H54 (cell line): ENCODE measurements around the gene TSC2.
"Not testable (repeated sequence)": the region's sequence is repeated elsewhere in the genome, so short reads cannot be mapped to it uniquely, and the experiment has no call there.

Experiments
- DNase-seq: peaks from one replicate; pipeline ENCODE4 v3.0.0; 2011; ENCODE audit warnings: low spot score, mixed read lengths; ENCODE audit not compliant: insufficient read length
- FAIRE-seq: peaks from 3 replicates; lab custom pipeline; 2011; peaks lifted over from hg19 to GRCh38; lab: Jason Lieb, UNC
- POLR2A ChIP-seq: IDR thresholded peaks from 2 replicates; pipeline ENCODE4 v1.6.1; 2011; ENCODE audit warnings: low read depth, mild to moderate bottlenecking, low read length

The TSC2 gene

DNA sequence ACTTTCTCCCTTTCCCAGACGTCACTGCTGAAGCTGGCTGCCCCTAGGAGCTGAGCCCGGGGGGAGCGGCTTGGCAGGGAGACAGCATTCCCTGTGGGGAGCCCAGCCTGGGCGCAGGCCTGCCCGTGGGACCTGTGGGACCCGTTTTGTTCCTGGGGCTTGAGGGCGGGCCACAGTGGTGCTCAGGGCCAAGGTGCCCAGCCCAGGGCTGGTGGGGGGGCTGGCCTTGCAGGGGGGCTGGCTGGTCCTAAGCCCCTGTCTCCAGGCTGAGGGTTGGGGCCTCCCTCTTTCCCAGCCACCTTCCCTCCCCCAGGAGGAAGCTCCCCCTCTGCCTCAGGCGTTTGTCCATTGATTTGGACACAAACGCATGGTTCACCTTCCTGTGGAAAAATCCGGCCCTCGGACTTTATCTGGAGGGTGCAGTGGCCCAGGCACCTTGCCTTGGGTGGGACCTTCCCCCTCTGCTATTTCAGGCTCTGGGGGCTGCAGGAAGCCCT lies 16.7 kb upstream of the TSC2 start:
- DNase-seq: no peak
- no peak for TF ChIP-seq POLR2A
- FAIRE-seq: no peak

DNA sequence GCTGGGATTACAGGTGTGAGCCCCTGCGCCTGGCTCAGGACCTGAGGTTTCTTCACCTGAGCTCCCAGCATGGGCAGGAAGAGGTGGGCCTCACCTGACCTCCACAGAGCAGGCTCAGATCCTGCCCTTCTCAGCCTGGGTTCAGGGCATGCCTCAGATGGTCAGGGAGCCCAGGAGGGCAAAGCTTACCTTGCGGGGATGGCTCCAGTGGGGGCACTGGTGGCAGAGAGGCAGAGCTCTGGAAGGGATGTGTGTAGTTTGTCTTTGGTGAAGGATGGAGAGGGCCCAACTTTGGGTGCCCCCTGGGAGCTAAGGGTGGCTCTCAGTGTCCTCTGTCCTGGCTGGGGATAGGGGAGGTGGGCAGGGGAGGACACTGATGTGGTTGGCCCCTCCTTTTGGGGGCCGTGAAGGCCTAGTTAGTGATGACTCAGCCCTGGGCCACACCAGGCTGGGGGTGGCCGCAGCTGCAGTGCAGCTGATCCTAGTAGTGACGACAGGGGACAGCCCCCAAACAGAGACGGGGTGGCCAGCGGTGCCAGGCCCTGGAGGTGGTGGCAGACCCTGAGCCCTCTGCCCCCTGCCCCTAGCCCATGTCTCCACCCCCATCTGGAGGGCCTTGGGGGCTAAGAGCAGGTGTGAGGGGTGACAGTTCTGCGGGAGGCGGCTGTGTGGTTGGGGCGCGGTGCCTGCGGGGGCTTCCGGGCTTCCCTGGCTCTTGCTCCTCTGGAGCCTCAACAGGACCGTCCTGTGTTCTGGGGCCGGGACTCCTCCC lies 15.3 kb upstream of the TSC2 start:
- no peak for FAIRE-seq
- DNase-seq: no peak
- no peak for TF ChIP-seq POLR2A

DNA sequence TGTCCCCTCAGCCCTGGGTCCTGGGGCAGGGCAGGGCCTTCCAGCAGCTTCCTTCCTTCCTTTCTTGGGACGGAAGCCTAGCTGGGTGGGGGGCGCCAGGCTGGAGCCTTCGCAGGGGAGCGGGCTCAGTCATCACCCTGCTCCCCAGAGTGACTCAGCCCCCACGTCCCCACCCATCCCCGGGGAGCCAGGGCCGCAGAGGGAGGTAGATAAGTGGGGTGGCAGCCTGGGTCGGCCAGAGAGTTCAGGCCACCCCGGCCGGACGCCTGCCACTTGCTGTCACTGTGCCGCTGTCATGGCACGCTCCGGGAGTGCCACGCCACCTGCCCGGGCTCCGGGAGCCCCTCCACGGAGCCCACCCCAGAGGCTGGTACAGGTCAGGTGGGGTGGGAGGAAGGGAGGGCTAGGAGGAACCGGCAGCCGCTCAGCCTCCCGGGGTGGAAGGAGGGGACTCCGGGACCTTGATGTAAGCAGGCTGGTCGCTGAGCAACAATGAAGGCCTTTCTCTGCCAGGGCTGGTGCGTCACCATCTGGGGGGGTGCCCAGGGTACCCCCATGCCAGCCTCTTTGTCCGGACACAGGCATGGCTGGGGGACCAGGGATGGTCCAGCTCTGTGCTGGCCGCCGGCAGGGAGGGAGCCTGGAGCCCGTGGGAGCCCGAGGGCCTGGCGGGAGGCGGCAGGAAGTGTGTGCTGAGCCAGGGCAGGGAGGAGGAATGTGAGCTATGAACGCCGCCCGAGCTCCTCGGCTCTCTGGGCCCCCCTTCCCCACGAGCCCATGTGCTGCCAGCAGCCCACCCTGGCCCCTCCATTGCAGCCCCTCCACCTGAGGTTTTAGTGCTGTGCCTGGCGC lies 14.5 kb upstream of the TSC2 start:
- DNase-seq: peak; percentile 77
- FAIRE-seq: no peak
- TF ChIP-seq POLR2A: peak; percentile 84

DNA sequence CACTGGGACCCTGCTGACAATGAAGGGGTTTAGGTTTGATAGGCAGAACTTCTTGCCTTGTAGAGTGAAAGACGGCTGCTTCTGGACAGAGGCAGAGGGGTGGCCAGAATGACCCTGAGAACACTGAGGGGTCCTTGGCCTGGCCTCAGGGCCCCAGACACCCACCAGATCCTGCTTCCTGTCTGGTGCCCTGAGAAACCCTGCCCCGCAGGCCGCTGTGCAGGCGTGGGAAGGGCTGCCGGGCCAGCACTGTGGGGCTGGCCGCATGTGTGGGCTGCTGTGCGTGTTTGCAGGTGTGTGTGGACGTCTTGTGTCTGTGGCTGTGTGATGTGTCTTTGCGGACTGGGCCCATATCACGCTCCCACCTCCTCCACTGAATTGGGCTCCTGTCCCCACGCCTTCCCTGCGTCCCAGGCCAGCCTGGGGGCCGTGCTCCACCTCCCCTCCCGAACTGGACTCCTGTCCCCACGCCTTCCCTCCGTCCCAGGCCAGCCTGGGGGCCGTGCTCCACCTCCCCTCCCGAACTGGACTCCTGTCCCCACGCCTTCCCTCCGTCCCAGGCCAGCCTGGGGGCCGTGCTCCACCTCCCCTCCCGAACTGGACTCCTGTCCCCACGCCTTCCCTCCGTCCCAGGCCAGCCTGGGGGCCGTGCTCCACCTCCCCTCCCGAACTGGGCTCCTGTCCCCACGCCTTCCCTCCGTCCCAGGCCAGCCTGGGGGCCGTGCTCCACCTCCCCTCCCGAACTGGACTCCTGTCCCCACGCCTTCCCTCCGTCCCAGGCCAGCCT lies 13.7 kb upstream of the TSC2 start:
- FAIRE-seq: not testable (repeated sequence)

DNA sequence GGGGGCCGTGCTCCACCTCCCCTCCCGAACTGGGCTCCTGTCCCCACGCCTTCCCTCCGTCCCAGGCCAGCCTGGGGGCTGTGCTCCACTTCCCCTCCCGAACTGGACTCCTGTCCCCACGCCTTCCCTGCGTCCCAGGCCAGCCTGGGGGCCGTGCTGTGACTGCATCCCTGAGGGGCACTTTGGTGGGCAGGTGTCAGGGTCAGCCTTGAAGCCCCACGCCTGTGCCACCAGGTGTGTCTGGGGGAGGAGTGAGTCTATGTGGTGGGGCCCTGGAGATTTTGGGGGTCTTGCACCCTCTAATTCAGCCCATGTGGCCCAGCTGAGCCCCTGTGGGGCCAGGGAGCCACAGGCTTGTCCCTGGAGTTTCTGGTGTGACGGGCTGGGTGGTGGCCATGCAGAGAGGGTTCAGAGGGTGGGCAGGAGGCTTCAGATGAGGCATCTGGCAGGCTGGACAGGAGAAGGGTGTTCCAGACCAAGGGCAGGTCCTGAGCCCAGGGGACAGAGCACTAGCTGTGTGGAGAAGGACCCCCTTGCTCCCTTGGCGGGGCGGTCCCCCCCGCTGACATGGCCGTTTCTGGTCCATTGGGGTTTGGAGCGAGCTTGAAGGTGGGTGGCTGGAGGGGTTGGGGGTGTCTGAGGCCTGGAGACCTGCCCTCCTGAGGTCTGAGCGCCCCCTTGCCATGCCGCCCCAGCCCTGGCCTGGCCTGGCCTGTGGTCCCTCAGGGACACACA lies 12.9 kb upstream of the TSC2 start:
- TF ChIP-seq POLR2A: no peak
- DNase-seq: no peak
- no peak for FAIRE-seq

More for the DNA sequence above, 13.7 kb upstream of the TSC2 start:
- not testable (repeated sequence) for DNase-seq

DNA sequence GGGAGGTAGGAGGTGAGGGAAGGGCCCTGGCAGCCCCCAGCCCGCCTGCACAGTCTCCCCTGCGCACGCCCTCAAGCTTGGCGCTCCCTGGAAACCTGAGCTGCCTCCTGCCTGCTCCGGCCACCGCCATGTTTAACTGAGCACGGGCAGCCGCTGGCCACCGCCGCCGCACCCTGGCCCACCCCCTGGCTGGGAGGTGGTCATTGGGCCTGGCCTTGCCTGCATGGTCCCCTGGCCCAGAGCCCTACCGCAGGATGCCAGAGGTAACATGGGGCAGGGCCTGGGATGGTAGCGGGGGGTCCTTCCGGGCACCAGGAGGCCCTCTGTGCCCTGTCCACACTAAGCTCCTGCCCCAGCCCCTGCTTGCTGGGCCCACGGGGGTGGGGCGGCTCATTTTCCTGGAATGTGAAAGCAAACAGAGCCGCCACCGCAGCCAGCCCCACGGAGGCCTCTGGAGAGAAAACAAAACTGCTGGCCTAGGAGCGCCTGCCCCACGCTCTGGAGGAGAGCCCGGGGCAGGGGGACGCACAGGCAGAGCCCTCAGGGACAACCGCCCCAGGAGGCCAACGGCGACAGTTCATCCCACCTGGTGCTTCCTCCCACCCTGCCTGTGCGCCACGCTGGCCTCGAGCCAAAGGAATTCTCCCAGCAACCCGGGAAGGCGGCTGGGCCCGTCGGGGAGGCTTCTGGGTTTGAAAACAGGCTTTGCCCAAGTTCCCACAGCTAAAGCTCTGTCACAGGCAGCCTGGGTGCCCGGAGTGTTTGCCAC lies 12.2 kb upstream of the TSC2 start:
- peak; percentile 86 for DNase-seq
- TF ChIP-seq POLR2A: no peak

DNA sequence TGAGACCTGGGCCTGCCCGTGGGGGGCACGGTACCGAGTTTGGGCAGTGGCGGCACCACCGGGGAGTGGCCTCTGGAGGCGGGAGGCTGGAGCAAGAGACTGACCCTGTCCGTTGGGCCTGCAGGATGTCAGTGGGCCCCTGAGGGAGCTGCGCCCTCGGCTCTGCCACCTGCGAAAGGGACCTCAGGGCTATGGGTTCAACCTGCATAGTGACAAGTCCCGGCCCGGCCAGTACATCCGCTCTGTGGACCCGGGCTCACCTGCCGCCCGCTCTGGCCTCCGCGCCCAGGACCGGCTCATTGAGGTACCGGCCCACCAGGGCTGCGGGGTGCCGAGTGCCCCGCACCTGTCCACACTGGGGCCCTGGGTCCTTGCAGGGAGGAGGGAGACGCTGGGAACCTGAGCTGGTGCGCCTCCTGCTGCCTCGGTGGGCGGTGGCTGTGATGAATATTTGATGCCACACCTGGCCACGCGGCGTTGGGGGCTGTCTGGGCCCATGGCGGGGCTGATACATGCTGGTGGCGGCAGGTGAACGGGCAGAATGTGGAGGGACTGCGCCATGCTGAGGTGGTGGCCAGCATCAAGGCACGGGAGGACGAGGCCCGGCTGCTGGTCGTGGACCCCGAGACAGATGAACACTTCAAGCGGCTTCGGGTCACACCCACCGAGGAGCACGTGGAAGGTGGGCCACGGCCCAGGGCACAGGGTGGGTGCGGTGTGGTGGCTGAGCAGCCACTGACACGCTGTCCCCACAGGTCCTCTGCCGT lies 11.4 kb upstream of the TSC2 start:
- FAIRE-seq (no peak), DNase-seq (no peak)
- TF ChIP-seq POLR2A: no peak

More for the DNA sequence above, 12.2 kb upstream of the TSC2 start:
- no peak for FAIRE-seq

DNA sequence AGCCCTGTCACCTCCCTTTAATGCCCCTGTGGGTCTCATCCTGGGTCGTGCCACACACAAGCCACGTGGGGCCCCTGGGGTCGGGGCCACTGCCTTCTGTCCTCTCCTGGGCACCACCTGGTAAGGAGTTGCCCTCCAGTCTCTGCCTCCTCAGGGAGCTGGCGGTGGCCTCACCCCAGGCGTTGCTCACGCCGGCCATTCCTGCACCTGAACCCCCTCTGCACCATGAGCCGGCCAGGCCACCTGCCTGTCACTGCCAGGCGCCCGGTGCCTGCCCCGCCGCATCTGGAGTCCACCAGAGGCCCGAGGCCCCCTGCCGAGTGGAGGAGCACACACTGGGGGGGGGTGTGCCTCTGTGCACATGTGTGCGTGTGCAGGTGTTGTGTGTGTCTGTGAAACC lies 10.7 kb upstream of the TSC2 start:
- DNase-seq (no peak), FAIRE-seq (no peak)
- TF ChIP-seq POLR2A: no peak

DNA sequence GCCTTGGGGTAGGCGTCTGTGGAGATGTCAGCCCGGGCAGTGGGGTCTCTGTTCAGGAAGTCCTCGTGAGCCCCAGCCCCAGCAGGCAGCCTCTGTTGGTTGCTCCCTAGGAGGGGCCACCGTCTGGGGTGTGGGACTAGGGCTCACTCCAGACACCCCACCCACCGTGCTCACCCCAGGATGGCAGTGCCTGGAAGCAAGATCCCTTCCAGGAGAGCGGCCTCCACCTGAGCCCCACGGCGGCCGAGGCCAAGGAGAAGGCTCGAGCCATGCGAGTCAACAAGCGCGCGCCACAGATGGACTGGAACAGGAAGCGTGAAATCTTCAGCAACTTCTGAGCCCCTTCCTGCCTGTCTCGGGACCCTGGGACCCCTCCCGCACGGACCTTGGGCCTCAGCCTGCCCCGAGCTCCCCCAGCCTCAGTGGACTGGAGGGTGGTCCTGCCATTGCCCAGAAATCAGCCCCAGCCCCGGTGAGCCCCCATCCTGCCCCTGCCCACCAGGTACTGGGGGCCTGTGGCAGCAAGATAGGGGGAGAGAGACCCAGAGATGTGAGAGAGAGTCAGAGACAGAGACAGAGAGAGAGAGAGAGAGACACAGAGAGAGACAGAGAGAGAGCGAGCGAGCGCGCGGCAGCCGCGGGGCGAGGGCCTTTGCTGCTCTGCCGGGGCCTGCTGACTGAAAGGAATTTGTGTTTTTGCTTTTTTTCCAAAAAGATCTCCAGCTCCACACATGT lies 10.0 kb upstream of the TSC2 start:
- no peak for DNase-seq
- TF ChIP-seq POLR2A: no peak
- FAIRE-seq: no peak

DNA sequence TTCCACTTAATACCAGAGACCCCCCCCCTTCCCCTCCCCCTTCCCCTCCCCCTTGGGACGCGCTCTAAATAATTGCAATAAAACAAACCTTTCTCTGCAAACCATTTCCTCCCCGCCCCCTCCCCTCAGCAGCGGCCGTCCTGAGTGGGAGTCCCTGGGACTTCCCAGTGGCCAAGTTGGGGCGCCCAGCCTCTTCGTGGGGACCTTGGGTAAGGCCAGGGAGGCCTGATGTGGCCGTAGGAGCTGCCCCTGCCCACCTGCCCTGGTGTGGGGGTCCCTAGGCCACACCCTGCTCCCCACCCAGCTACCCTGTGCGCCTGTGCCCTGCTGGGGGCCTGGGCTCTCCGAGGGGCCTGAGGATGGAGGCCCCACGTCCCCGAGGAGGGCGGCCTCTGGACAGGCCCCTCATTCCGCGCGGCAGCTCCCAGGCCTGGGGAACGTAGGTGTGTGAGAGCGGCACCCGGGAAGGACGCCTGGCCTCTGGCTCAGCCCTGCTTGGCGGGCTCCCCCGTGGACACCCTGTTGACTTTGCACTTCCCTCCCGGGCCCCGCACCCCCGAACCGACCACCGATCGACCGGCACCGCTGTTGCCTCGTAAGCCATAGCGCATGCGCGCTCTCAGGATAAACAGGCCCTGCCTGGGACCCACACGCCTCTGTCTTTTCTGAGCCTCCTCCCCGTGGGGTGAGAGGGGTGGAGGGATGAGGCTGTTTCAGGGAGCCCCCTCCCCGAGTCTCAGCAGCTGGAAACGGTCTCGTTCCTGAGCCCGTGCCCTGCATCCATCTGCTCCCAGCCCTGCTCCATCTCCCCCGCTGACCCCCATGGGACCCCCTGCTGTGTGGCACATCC lies 9.2 kb upstream of the TSC2 start:
- TF ChIP-seq POLR2A: no peak
- no peak for FAIRE-seq
- DNase-seq: no peak
